Activated gamma-delta T cell (primary cell): ENCODE measurements around the gene UNCX.

Source experiments
- DNase-seq: peaks from one replicate; lab custom pipeline; 2025; lab: John Stamatoyannopoulos, UW

The UNCX gene

GRCh38 chr7:1218541-1219165 lies 14.0 kb upstream of the UNCX start:
- DNase-seq: no peak

- no peak for DNase-seq
Measured at GRCh38 chr7:1219498-1219897, 13.2 kb upstream of the UNCX start.

- no peak for DNase-seq
Measured at GRCh38 chr7:1220000-1220726, 12.5 kb upstream of the UNCX start.

- DNase-seq: no peak
Measured at GRCh38 chr7:1220977-1221745, 11.5 kb upstream of the UNCX start.

GRCh38 chr7:1223196-1223981 lies 9.3 kb upstream of the UNCX start:
- DNase-seq: no peak

- no peak for DNase-seq
Measured at GRCh38 chr7:1224086-1224716, 8.5 kb upstream of the UNCX start.

GRCh38 chr7:1225030-1225429 lies 7.6 kb upstream of the UNCX start:
- DNase-seq: no peak

- DNase-seq: no peak
Measured at GRCh38 chr7:1225441-1226185, 7.1 kb upstream of the UNCX start.

GRCh38 chr7:1226186-1226901 lies 6.3 kb upstream of the UNCX start:
- DNase-seq: no peak

- DNase-seq: no peak
Measured at GRCh38 chr7:1227071-1227804, 5.4 kb upstream of the UNCX start.

- DNase-seq: no peak
Measured at GRCh38 chr7:1227814-1228544, 4.7 kb upstream of the UNCX start.

GRCh38 chr7:1228545-1229201 lies 4.0 kb upstream of the UNCX start:
- DNase-seq: no peak

- no peak for DNase-seq
Measured at GRCh38 chr7:1229202-1229947, 3.3 kb upstream of the UNCX start.

GRCh38 chr7:1229956-1230355 lies 2.7 kb upstream of the UNCX start:
- DNase-seq: no peak

- DNase-seq: no peak
Measured at GRCh38 chr7:1230411-1231213, 2.1 kb upstream of the UNCX start.

- DNase-seq: no peak
Measured at GRCh38 chr7:1231214-1232102, 1.2 kb upstream of the UNCX start.
